Osteocyte (in vitro differentiated cells): ENCODE data around the gene GINS3. TPM values are rescaled to one million over a fixed set of nuclear protein-coding genes. Genes with fewer than 3 reads are reported as not detected.

Experiments
- DNase-seq: peaks from one replicate; pipeline ENCODE4 v3.0.0; 2021; ENCODE audit warnings: mixed read lengths; ENCODE audit not compliant: unreplicated experiment; ENCODE audit errors: extremely low spot score
- H3K27ac Mint-ChIP-seq: one replicate; pipeline ENCODE4 v1.8.0; 2021; ENCODE audit warnings: mild to moderate bottlenecking, mixed read lengths; ENCODE audit not compliant: unreplicated experiment
- H3K27me3 Mint-ChIP-seq: one replicate; pipeline ENCODE4 v1.8.0; 2021; ENCODE audit warnings: mixed read lengths; ENCODE audit not compliant: unreplicated experiment
- H3K36me3 Mint-ChIP-seq: one replicate; pipeline ENCODE4 v1.8.0; 2021; ENCODE audit warnings: mixed read lengths; ENCODE audit not compliant: unreplicated experiment
- H3K4me1 Mint-ChIP-seq: one replicate; pipeline ENCODE4 v1.8.0; 2021; ENCODE audit warnings: mixed read lengths; ENCODE audit not compliant: unreplicated experiment
- H3K4me3 Mint-ChIP-seq: one replicate; pipeline ENCODE4 v1.8.0; 2021; ENCODE audit warnings: mild to moderate bottlenecking, moderate library complexity, mixed read lengths; ENCODE audit not compliant: unreplicated experiment
- H3K9me3 Mint-ChIP-seq: one replicate; pipeline ENCODE4 v1.8.0; 2021; ENCODE audit warnings: mixed read lengths; ENCODE audit not compliant: unreplicated experiment
- total RNA-seq: library from RNA; stranded (reverse); gene quantifications from 2 replicates; pipeline ENCODE4 v1.2.1, GENCODE V29; 2021
- TF ChIP-seq, protein P1 (sequence below): fragments of 200-600 bp; sonication (generic); IDR thresholded peaks from 2 replicates; pipeline ENCODE4 v1.5.0; 2021; ENCODE audit warnings: antibody characterized with exemption, mild to moderate bottlenecking, moderate library complexity

GINS3 gene
- total RNA-seq, 1 donor from 2014 or later: 2.7 TPM

DNA sequence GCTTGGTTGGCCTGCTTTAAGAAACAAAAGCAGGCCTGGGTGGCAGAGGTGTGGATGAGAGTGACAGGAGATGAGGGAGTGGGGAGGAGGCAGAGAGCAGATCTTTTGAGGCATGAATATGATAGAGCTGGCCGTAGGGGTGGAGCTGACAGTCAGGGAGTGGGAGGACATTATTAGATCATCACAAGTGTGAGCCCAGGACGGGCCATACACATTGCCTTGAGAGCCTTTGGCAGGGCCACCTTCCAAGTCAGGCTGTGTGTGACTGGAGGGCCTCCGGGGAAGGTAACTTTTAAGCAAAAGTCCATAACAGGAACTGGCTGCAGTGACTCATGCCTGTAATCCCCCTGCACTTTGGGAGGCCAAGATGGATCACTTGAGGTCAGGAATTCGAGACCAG lies 26.3 kb downstream of the GINS3 start:
- no peaks in the 10 kb centered on the region for H3K4me1 Mint-ChIP-seq
- DNase-seq: no peak
- TF ChIP-seq, protein P1, sequence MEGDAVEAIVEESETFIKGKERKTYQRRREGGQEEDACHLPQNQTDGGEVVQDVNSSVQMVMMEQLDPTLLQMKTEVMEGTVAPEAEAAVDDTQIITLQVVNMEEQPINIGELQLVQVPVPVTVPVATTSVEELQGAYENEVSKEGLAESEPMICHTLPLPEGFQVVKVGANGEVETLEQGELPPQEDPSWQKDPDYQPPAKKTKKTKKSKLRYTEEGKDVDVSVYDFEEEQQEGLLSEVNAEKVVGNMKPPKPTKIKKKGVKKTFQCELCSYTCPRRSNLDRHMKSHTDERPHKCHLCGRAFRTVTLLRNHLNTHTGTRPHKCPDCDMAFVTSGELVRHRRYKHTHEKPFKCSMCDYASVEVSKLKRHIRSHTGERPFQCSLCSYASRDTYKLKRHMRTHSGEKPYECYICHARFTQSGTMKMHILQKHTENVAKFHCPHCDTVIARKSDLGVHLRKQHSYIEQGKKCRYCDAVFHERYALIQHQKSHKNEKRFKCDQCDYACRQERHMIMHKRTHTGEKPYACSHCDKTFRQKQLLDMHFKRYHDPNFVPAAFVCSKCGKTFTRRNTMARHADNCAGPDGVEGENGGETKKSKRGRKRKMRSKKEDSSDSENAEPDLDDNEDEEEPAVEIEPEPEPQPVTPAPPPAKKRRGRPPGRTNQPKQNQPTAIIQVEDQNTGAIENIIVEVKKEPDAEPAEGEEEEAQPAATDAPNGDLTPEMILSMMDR: no peak
- H3K36me3 Mint-ChIP-seq: no peaks in the 10 kb centered on the region
- H3K9me3 Mint-ChIP-seq: no peaks in the 10 kb centered on the region
- peaks cover 9% of the 10 kb centered on the region for H3K27me3 Mint-ChIP-seq
- H3K4me3 Mint-ChIP-seq: no peak overlapping the region
- no peak overlapping the region for H3K27ac Mint-ChIP-seq

DNA sequence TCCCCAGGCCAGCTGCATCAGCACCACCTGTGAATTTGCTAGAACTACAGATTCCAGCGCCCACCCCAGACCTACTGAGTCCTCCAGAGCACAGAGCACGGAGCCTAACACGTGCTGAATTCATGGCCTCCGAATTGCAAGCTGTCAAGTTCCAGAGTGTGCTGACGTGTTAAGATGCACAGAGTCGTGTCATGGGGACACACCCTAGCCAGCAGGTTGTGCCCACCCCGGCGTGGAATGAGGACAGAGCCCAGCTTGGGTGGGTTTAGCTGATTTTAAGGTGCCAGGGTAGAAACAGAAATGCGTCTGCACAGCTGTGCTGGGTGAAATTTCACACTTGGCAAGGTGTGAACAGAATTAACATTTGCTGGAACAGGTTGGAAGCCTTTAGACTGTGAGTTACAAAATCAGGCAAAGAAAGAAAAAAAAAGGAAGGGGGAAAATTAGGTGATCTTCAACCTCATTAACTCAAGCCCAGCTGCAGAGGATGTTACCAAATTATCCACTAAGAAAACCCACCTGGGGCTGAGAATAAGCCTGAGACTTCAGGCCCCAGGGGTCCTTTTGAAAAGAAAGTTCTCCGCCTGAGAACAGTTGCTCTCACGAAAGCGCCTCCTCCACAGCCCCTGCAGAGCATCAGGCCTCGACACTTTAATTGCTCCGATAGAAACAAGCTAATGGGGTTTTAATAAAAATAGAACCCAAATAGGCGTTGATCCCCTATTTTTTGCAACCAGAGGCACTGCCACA lies 27.1 kb downstream of the GINS3 start:
- H3K4me1 Mint-ChIP-seq: no peaks in the 10 kb centered on the region
- H3K36me3 Mint-ChIP-seq: no peaks in the 10 kb centered on the region
- TF ChIP-seq, protein P1: no peak
- DNase-seq: no peak
- H3K9me3 Mint-ChIP-seq: no peaks in the 10 kb centered on the region
- H3K4me3 Mint-ChIP-seq: no peak overlapping the region
- H3K27me3 Mint-ChIP-seq: peaks cover 9% of the 10 kb centered on the region
- no peak overlapping the region for H3K27ac Mint-ChIP-seq

DNA sequence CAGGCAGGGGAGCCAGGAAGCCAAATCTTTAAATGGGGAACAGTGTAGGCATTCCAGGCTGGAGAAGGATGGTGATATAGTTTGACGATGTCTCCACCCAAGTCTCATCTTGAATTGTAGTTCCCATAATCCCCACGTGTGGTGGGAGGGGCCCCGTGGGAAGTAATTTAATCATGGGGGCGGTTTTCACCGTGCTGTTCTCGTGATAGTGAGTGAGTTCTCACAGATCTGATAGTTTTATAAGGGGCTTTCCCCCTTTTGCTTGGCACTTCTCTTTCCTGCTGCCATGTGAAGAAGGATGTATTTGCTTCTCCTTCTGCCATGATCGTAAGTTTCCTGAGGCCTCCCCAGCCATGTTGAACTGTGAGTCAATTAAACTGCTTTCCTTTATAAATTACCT lies 28.8 kb downstream of the GINS3 start:
- H3K27ac Mint-ChIP-seq: no peak overlapping the region
- DNase-seq: no peak
- no peaks in the 10 kb centered on the region for H3K36me3 Mint-ChIP-seq
- TF ChIP-seq, protein P1: no peak
- H3K27me3 Mint-ChIP-seq: peaks cover 13% of the 10 kb centered on the region
- H3K9me3 Mint-ChIP-seq: no peaks in the 10 kb centered on the region
- no peaks in the 10 kb centered on the region for H3K4me1 Mint-ChIP-seq
- no peak overlapping the region for H3K4me3 Mint-ChIP-seq

DNA sequence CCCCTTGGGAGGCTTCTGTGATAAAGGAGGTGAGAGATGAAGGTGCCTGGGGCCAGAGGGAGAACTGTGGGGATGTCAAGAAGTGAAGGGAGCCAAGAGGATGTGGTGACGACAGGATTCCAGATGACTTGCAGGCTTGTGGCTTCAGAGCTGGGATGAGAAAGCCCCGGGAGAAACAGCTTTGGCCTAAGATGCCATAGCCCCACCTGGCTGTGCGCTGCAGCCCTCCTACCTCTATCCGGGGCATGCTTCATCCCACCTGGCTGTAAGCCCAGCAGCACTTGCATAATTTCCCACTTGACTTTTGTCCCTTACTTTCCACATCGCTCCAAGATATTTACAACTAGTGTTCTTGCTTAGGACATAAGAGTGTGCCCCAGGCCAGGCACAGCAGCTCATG lies 29.3 kb downstream of the GINS3 start:
- DNase-seq: no peak

DNA sequence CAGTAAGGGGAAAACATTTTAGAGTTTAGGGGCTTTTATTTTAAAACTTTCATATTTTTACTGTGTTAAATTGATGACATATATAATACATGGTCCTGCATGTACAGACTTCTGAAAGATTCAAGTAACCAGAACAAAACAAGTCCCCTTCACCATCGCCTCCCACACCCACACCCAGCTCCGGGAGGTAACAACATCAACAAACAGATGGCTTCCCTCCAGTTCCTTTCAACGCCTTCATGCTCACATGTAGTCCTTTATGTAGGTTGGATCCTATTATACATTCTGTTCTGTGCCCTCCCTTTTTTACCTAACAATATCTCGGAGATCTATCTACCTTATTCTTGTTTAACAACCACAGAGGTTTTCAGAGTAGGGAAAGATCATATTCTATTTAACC lies 30.5 kb downstream of the GINS3 start:
- TF ChIP-seq, protein P1: no peak
- H3K27ac Mint-ChIP-seq: no peak overlapping the region
- no peaks in the 10 kb centered on the region for H3K9me3 Mint-ChIP-seq
- H3K27me3 Mint-ChIP-seq: peaks cover 24% of the 10 kb centered on the region
- DNase-seq: no peak
- H3K36me3 Mint-ChIP-seq: no peaks in the 10 kb centered on the region
- no peaks in the 10 kb centered on the region for H3K4me1 Mint-ChIP-seq
- H3K4me3 Mint-ChIP-seq: no peak overlapping the region

More for the DNA sequence above, 29.3 kb downstream of the GINS3 start:
- no peaks in the 10 kb centered on the region for H3K9me3 Mint-ChIP-seq
- H3K36me3 Mint-ChIP-seq: no peaks in the 10 kb centered on the region
- TF ChIP-seq, protein P1: no peak
- H3K27me3 Mint-ChIP-seq: peaks cover 12% of the 10 kb centered on the region
- no peaks in the 10 kb centered on the region for H3K4me1 Mint-ChIP-seq
- no peak overlapping the region for H3K4me3 Mint-ChIP-seq
- no peak overlapping the region for H3K27ac Mint-ChIP-seq
